22Rv1 (cell line): Measurements from ENCODE around the gene SLIT3.

Source experiments
- ZFX ChIP-seq: fragments of 450-650 bp; IDR thresholded peaks from 2 replicates; pipeline ENCODE4 v1.6.1; 2017; ENCODE audit warnings: antibody characterized with exemption, borderline replicate concordance
- TF ChIP-seq, protein P1 (sequence below): fragments of 450-650 bp; IDR thresholded peaks from 2 replicates; pipeline ENCODE4 v1.5.1; 2017; ENCODE audit warnings: mild to moderate bottlenecking

DNA sequence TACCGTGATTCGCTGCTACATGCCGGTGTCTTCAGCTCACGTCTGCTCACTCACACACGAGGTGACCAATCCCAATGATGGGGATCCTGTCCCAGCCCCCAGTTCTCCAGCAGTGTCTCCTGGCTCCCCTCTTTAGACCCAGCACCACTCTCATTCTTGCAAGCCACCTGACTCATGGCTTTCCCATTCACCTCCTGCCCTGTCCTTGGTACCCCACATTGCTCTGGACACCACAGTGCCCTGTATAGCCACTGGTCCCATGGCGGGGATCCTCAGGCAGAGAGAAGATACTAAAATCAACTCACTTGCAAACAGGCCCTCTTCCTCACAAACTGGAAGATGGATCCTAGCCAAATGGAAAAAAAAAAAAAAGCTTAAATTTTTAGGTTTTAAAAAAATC is 81.0 kb downstream of the SLIT3 start:
- TF ChIP-seq, protein P1, sequence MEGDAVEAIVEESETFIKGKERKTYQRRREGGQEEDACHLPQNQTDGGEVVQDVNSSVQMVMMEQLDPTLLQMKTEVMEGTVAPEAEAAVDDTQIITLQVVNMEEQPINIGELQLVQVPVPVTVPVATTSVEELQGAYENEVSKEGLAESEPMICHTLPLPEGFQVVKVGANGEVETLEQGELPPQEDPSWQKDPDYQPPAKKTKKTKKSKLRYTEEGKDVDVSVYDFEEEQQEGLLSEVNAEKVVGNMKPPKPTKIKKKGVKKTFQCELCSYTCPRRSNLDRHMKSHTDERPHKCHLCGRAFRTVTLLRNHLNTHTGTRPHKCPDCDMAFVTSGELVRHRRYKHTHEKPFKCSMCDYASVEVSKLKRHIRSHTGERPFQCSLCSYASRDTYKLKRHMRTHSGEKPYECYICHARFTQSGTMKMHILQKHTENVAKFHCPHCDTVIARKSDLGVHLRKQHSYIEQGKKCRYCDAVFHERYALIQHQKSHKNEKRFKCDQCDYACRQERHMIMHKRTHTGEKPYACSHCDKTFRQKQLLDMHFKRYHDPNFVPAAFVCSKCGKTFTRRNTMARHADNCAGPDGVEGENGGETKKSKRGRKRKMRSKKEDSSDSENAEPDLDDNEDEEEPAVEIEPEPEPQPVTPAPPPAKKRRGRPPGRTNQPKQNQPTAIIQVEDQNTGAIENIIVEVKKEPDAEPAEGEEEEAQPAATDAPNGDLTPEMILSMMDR: no peak
- TF ChIP-seq ZFX: no peak
